RPMI8226 (cell line): ENCODE data around the gene ABCG1.
A peak's percentile ranks its signal among the peaks of the same experiment; 100 is the strongest.

ENCODE experiments used
- DNase-seq: peaks from one replicate; pipeline ENCODE4 v3.0.0-alpha.2; 2015

ABCG1 gene

DNA sequence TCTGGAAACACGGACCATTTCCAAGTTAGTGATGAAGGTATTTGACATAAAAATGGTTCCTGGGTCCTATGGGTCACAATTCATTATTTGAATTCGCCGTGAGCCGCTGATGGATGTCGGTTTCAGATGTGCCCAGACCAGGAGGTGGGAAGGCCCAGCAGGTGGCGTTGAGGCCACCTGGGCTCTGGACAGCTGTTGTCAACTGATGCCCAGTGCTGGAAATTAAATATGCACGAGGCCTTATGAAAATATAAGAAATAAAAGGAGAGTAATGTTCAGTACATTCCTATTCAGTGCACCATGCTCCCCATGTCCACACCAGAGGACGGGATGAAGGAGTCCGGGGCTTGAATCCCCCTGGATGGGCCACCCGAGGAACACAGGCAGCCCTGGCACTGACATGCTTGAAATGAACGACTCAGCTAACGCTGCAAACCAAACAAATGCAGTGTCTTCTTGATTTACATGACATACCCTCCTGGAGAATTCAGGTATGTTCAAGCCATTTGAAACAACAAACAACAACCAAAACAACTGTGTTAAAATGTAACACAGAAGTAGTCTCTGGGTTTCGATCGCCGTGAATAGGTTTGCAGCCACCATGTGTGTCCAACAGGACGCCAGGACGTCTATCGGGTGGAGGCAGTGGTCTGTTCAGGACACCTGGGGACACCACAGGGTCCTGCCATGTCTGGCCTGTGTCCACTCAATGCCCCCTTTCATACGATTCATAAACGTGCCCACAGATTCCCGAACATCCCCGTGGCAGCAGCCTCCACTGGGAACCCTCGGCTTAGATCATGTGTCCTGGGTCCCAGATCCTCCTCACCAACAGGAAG lies 90.2 kb downstream of the ABCG1 start:
- peak; percentile 42 for DNase-seq

DNA sequence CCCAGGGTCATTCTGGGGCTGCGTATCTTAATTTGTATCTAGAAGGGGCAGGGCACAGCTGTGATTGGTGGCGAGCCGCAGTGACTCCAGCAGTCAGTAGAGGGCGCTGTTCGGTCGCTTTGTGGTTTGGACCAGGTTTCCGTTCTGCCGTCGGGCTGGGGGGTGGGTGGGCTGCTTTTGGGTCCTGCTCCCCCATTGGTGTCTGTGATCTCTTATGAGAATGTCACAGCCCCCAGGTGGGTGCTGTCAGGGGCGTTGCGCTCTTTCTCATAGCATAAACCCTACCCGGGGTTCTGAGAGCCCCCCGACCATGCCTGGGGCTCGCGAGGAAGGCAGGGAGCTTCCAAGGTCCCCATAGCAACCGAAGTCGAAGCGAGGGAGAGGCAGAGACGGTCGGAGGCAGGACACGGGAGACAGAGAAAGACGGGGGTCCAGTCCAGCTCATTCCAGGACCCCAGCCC lies 90.8 kb downstream of the ABCG1 start:
- peak; percentile 63 for DNase-seq

DNA sequence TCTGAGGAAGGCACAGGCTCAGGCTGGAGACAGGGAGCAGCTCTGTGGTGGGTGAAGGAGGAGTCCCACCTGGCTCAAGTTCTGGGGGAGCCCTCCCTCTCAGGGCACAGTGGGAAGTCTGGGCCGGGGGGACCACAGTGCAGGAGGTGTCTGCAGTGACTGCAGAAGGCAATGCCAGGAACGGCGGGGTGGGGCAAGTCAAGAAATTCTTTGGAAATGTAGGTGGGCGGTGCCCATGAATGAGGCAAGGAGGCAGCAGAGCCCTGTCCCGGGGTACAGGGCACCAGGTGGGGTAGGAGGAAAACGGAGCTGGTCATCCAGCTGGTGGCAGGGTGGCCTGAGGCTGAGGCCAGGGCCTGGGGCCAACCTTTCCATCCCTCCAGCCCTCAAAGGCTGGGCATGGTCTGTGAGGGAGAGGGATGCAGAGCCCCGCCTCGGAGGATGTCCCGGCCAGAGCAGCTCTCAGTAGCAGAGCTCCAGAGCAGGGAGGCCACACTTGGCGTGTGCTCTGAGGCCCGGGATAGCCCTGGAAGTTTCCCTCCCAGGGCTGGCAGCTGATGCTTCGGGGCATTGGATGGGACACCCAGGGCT lies 91.6 kb downstream of the ABCG1 start:
- DNase-seq: no peak

DNA sequence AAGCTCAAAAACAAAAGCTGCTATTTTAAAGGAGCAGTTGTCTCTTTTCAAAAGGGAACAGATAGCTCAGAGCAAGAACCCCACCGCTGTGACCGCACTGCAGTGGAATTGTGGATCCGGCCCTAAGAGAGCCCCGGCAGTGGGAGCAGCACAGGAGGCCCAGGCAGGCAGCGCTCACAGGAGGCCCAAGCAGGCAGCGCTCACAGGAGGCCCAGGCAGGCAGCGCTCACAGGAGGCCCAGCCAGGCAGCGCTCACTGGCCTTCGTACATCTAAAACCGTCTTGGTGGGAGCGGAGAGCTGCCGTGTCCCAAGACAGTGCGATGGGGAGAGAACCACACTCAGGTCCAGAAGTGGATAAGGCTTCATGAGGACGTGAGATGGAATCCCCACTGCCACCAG lies 92.2 kb downstream of the ABCG1 start:
- no peak for DNase-seq

DNA sequence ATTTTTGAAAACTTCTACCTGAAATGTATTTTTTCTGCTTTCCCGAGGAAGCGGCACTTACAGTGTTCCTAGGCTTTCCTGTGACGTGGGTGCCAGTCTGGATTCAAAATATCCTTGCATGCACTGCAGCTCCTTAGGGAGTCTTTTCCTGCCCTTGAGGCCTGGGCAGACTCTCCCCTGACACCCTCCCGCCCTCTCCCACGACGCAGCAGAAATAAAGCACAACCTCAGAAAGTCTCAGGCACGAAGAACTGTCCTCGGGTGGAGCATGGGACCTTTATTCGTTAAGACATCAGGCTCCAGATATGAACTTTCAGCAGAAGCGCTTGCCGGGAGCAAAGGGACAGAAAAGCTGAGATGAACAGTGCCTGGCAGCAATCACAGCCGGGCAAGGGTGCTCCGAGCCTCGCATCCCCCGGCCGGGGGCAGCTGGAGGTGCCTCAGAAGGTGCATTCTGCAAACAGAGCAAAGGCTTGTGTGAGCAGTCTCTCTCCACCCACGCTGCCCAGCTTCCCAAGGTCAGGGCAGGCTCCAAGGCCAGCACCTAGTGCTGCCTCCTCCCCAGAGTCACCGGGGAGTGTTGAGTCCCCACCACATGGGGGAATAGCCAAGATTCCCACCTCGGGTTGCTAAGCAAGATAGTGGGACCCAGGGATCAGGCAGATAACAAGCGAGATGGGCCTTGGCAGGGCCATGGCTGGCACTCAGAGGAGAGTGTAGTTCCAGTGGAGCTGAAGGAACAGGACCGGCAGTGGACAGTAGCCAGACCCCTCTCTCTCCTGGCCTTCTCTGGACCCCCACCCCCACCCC lies 93.1 kb downstream of the ABCG1 start:
- DNase-seq: no peak

GRCh38 chr21:42312626-42313104 lies 93.7 kb downstream of the ABCG1 start:
- DNase-seq: no peak

GRCh38 chr21:42313501-42313969 lies 94.6 kb downstream of the ABCG1 start:
- DNase-seq: peak; percentile 77

GRCh38 chr21:42314616-42315295 lies 95.8 kb downstream of the ABCG1 start:
- no peak for DNase-seq

DNA sequence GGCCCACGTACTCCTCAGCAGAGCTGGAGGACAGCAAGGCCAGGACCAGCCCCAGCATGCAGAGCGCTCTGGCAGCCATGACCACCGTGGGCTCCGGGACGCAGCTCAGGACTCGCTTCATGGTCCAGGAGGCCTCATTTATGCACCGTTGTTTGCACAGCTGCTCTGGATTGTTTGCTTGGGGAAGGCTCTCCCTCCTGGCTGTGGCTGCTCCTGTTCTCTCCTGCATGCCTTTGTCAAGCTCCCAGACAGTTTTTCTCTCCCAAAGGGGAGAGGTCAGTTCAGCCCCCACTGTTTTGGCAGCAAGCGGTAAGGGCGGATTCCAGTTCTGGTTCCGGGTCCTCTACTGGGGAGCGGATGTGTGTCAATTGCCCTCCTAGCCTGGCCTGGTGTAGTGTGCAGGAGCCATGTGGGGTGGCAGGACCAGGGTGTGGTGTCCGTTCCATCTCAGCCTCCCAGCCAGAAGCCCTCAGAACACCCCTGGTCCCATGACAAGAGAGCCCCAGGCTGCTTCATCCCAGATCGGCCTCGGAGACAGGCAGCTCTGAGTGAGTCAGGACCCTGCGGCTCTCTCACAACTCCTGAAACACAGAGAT lies 96.5 kb downstream of the ABCG1 start, which contains the start of gene TFF3:
TSS of gene TFF3 (minus strand) at position 114 of the 596 bp plus-strand sequence. CDS start at position 79, 35 bp downstream.
- no peak for DNase-seq

GRCh38 chr21:42316891-42317290 lies 98.0 kb downstream of the ABCG1 start:
- DNase-seq: no peak

- no peak for DNase-seq
These were observed 98.4 kb downstream of the ABCG1 start for GRCh38 chr21:42317341-42317741.

- no peak for DNase-seq
These were observed 99.1 kb downstream of the ABCG1 start for GRCh38 chr21:42317826-42318746.

- no peak for DNase-seq
These were observed 100.4 kb downstream of the ABCG1 start for GRCh38 chr21:42319376-42319775.

DNA sequence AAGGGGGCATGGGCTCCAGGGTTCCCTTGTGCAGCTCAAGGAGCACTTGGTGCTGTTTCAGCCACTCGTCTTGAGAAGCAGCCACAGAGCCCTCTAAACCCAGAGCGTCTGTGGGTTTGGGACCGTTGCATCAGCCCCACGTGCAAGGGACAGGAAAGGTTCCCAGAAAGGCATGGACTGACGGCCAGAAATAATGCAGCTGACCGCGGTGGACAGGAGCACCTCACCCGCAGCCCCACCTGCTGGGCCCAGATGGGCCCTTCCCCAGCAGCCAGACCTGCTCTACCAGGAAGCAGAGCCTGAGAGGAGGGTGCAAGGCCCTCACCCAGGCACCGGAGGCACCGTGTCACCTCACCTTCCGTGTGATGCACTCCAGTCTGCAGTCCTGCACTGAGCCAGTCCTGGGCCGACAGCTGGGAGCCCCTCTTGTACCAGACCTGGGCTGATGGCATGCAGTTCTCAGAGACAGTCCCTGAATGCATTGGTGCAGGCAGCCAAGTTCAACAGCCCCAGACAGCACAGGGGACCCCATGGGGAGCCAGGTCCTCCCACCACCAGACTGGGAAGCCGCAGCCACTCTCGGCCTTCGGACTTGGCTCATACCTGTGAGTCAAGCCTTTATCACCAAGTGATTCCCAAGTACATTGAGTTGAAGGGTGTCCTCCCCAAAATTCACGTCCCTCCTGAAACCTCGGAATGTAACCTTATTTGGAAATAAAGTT lies 101.1 kb downstream of the ABCG1 start:
- no peak for DNase-seq

GRCh38 chr21:42320791-42321190 lies 101.9 kb downstream of the ABCG1 start:
- no peak for DNase-seq

GRCh38 chr21:42321231-42321630 lies 102.3 kb downstream of the ABCG1 start:
- no peak for DNase-seq

GRCh38 chr21:42321845-42322244 lies 102.9 kb downstream of the ABCG1 start:
- no peak for DNase-seq

GRCh38 chr21:42324896-42325295 lies 106.0 kb downstream of the ABCG1 start:
- no peak for DNase-seq

GRCh38 chr21:42330380-42331371 lies 111.7 kb downstream of the ABCG1 start:
- no peak for DNase-seq
